A673 (cell line): ENCODE measurements around the gene RHBDL2. TPM values are rescaled to one million over a fixed set of nuclear protein-coding genes. Genes with fewer than 3 reads are reported as not detected.

Experiments
- BruUV-seq: library from RNA; stranded (reverse); fragments of 400-500 nt; replicated peaks from 2 replicates; lab custom pipeline; 2021; lab: Mats Ljungman, UMichigan
- CTCF ChIA-PET: fragments of 300-600 bp; sonication (Branson Sonifier 250); formaldehyde crosslinking; loops from one replicate; lab custom pipeline; 2022; ENCODE audit warnings: antibody characterized with exemption; lab: Charles Lee
- POLR2A ChIA-PET: fragments of 300-600 bp; sonication (Branson Sonifier 250); formaldehyde crosslinking; loops from one replicate; lab custom pipeline; 2022; ENCODE audit warnings: antibody characterized with exemption; ENCODE audit not compliant: low non-redundant PET; lab: Charles Lee
- DNase-seq: peaks from one replicate; pipeline ENCODE4 v3.0.0-alpha.2; 2015; ENCODE audit warnings: low spot score
- H3K27ac ChIP-seq: fragments of 200-600 bp; sonication (generic); 2 replicates; pipeline ENCODE4 v1.5.1; 2016; ENCODE audit warnings: mixed run types, low read depth, mild to moderate bottlenecking, mixed read lengths, antibody characterized with exemption, low read length; ENCODE audit not compliant: poor library complexity, severe bottlenecking
- H3K27me3 ChIP-seq: fragments of 200-600 bp; sonication (generic); replicated peaks from 2 replicates; pipeline ENCODE4 v1.6.1; 2017; ENCODE audit warnings: mixed run types, low read depth, mild to moderate bottlenecking, mixed read lengths, antibody characterized with exemption, low read length; ENCODE audit not compliant: insufficient read depth, poor library complexity
- H3K36me3 ChIP-seq: fragments of 200-600 bp; sonication (generic); 2 replicates; pipeline ENCODE4 v1.6.1; 2016; ENCODE audit warnings: mixed run types, mild to moderate bottlenecking, mixed read lengths, antibody characterized with exemption, low read length; ENCODE audit not compliant: insufficient read depth, poor library complexity, severe bottlenecking
- H3K4me1 ChIP-seq: fragments of 200-600 bp; sonication (generic); 2 replicates; pipeline ENCODE4 v1.6.1; 2017; ENCODE audit warnings: mixed run types, mild to moderate bottlenecking, mixed read lengths, antibody characterized with exemption, low read length; ENCODE audit not compliant: insufficient read depth, poor library complexity, severe bottlenecking
- H3K4me3 ChIP-seq: fragments of 200-600 bp; sonication (generic); 2 replicates; pipeline ENCODE4 v1.5.1; 2016; ENCODE audit warnings: low read depth, mixed run types, mild to moderate bottlenecking, mixed read lengths, low read length; ENCODE audit not compliant: poor library complexity, severe bottlenecking
- H3K9me3 ChIP-seq: fragments of 200-600 bp; sonication (generic); 2 replicates; pipeline ENCODE4 v1.6.1; 2016; ENCODE audit warnings: mixed run types, low read depth, mild to moderate bottlenecking, mixed read lengths, antibody characterized with exemption, low read length; ENCODE audit not compliant: poor library complexity, severe bottlenecking
- CTCF ChIP-seq: fragments of 300-800, 200-600 bp; sonication (generic); conservative IDR thresholded peaks from 2 replicates; pipeline ENCODE4 v1.5.1; 2017; ENCODE audit warnings: low read depth, mild to moderate bottlenecking, antibody characterized with exemption, low read length, moderate library complexity, mixed read lengths
- EZH2 ChIP-seq: fragments of 200-600 bp; sonication (generic); IDR thresholded peaks from 2 replicates; pipeline ENCODE4 v1.6.1; 2017; ENCODE audit warnings: borderline replicate concordance, low read depth, mild to moderate bottlenecking, mixed read lengths, antibody characterized with exemption, low read length; ENCODE audit not compliant: poor library complexity, severe bottlenecking
- intact Hi-C: fragments of 100-400 bp; cut with micrococcal nuclease; formaldehyde crosslinking; loops from one replicate; pipeline ENCODE4 v1.10.0; 2022; ENCODE audit not compliant: unreplicated experiment
- total RNA-seq: library from RNA; stranded (reverse); gene quantifications from 2 replicates; pipeline ENCODE4 v1.2.3, GENCODE V29; 2021

RHBDL2 gene
- total RNA-seq, 1 experiment from 2014 or later: not detected

DNA sequence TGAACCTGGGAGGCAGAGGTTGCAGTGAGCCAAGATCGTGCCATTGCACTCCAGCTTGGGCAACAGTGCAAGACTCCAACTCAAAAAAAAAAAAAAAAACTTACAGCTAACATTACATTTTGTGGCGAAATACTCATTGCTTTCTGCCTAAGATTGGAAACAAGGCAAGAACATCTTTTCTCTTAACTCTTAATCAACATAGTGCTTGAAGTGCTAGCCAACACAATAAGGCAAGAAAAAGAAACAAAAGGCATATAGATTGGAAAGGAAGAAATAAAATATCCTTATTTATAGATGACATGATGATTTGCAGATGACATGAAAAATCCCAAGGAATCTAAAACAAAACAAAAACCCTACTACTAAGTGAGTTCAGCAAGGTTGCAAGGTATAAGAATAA is 35.6 kb downstream of the RHBDL2 start:
- Histone ChIP-seq H3K4me1 (no peaks in the 10 kb centered on the region), H3K9me3 (no peaks in the 10 kb centered on the region), H3K36me3 (no peaks in the 10 kb centered on the region), H3K27ac (no peak overlapping the region), H3K4me3 (no peak overlapping the region), H3K27me3 (no peaks in the 10 kb centered on the region)
- BruUV-seq: no TSS peak
- ChIA-PET POLR2A (no interaction called here), CTCF (no interaction called here)
- intact Hi-C loops: no loop called here
- TF ChIP-seq EZH2 (no peak), CTCF (no peak)
- no peak for DNase-seq

GRCh38 chr1:38899560-38899959 is 42.1 kb downstream of the RHBDL2 start:
- Histone ChIP-seq H3K4me3 (no peak overlapping the region), H3K27ac (no peak overlapping the region), H3K27me3 (no peaks in the 10 kb centered on the region), H3K9me3 (no peaks in the 10 kb centered on the region), H3K4me1 (no peaks in the 10 kb centered on the region), H3K36me3 (no peaks in the 10 kb centered on the region)
- DNase-seq: no peak
- TF ChIP-seq EZH2: no peak
- no peak for TF ChIP-seq CTCF
- CTCF ChIA-PET: no interaction called here
- POLR2A ChIA-PET: no interaction called here
- no TSS peak for BruUV-seq
- intact Hi-C loops: no loop called here

DNA sequence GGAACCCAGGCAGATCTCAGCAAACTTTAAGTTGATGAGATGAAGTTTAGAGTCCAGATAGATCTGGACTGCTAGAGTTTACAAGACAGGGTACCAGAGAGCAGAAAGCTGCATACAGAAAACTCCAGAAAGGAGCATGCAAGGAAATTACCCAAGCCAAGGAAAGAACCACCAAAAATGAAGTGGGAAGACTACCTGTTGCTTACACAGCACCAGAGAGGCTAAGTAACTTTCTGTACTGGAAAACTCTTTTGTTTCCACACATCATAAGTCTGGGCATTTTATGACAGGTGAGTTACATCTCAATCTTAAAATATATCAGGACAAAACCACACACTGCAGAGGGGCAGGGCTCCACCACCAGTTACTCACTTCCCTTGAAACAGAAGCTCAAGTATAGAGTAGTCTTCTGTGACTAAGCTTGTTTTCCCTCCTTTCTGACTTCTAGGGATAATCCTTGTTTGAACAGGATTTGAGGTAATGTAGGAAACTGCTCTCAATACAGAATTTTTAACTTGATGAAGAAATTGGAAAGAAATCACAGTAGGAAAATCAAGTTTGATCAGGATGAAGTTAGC is 42.9 kb downstream of the RHBDL2 start:
- Histone ChIP-seq H3K27me3 (no peaks in the 10 kb centered on the region), H3K4me3 (no peak overlapping the region), H3K4me1 (no peaks in the 10 kb centered on the region), H3K9me3 (no peaks in the 10 kb centered on the region), H3K27ac (no peak overlapping the region), H3K36me3 (no peaks in the 10 kb centered on the region)
- no TSS peak for BruUV-seq
- POLR2A ChIA-PET: no interaction called here
- DNase-seq: no peak
- TF ChIP-seq EZH2 (no peak), CTCF (no peak)
- intact Hi-C loops: no loop called here
- CTCF ChIA-PET: no interaction called here
